Neural progenitor cell (in vitro differentiated cells): Measurements from ENCODE around the gene TNS3. TPM values are rescaled to one million over a fixed set of nuclear protein-coding genes. Genes with fewer than 3 reads are reported as not detected.

Source experiments
- DNase-seq: peaks from one replicate; pipeline ENCODE4 v3.0.0-alpha.2; 2016; ENCODE audit warnings: low spot score
- H2AFZ ChIP-seq: fragments of 200-600 bp; sonication (generic); replicated peaks from 2 replicates; pipeline ENCODE4 v1.6.1; 2016; ENCODE audit warnings: antibody characterized with exemption
- H3F3A ChIP-seq: fragments of 200-600 bp; sonication (generic); 2 replicates; pipeline ENCODE4 v1.6.1; 2016; ENCODE audit warnings: antibody characterized with exemption, low read depth
- H3K27ac ChIP-seq: fragments of 200-600 bp; sonication (generic); 2 replicates; pipeline ENCODE4 v1.5.1; 2016; ENCODE audit warnings: mild to moderate bottlenecking
- H3K27me3 ChIP-seq: fragments of 200-600 bp; sonication (generic); 2 replicates; pipeline ENCODE4 v1.6.1; 2016; ENCODE audit warnings: mild to moderate bottlenecking, moderate library complexity
- H3K36me3 ChIP-seq: fragments of 200-600 bp; sonication (generic); 2 replicates; pipeline ENCODE4 v1.5.1; 2016
- H3K4me1 ChIP-seq: fragments of 200-600 bp; sonication (generic); 2 replicates; pipeline ENCODE4 v1.6.1; 2016; ENCODE audit warnings: mixed run types
- H3K4me2 ChIP-seq: fragments of 200-600 bp; sonication (generic); 2 replicates; pipeline ENCODE4 v1.6.1; 2016
- H3K4me3 ChIP-seq: fragments of 200-600 bp; sonication (generic); 2 replicates; pipeline ENCODE4 v1.5.1; 2016
- H3K79me2 ChIP-seq: fragments of 200-600 bp; sonication (generic); 2 replicates; pipeline ENCODE4 v1.6.1; 2016; ENCODE audit warnings: low read depth
- H3K9ac ChIP-seq: fragments of 200-600 bp; sonication (generic); 2 replicates; pipeline ENCODE4 v1.6.1; 2016
- H3K9me3 ChIP-seq: fragments of 200-600 bp; sonication (generic); 2 replicates; pipeline ENCODE4 v1.5.1; 2016; ENCODE audit warnings: low read depth
- H4K20me1 ChIP-seq: fragments of 200-600 bp; sonication (generic); 2 replicates; pipeline ENCODE4 v1.6.1; 2016; ENCODE audit warnings: low read depth
- H3K27ac Mint-ChIP-seq: 3 replicates; pipeline ENCODE4 v1.8.0; 2021; ENCODE audit warnings: mixed read lengths
- H3K27me3 Mint-ChIP-seq: 2 replicates; pipeline ENCODE4 v1.8.0; 2022; ENCODE audit warnings: low read depth, mild to moderate bottlenecking, inconsistent platforms, moderate library complexity, mixed read lengths; ENCODE audit not compliant: insufficient read depth
- H3K36me3 Mint-ChIP-seq: 3 replicates; pipeline ENCODE4 v1.8.0; 2021; ENCODE audit warnings: mixed read lengths
- H3K4me1 Mint-ChIP-seq: 3 replicates; pipeline ENCODE4 v1.8.0; 2021; ENCODE audit warnings: mixed read lengths
- H3K4me3 Mint-ChIP-seq: 3 replicates; pipeline ENCODE4 v1.8.0; 2021; ENCODE audit warnings: mild to moderate bottlenecking, moderate library complexity, mixed read lengths
- H3K9me3 Mint-ChIP-seq: 3 replicates; pipeline ENCODE4 v1.8.0; 2020; ENCODE audit warnings: mixed read lengths
- CTCF ChIP-seq: fragments of 200-600 bp; sonication (generic); IDR thresholded peaks from 2 replicates; pipeline ENCODE4 v1.5.1; 2017; ENCODE audit warnings: antibody characterized with exemption, mild to moderate bottlenecking
- EZH2 ChIP-seq: fragments of 200-600 bp; sonication (generic); IDR thresholded peaks from 2 replicates; pipeline ENCODE4 v1.6.1; 2017; ENCODE audit warnings: antibody characterized with exemption, mild to moderate bottlenecking, moderate library complexity
- EZH2phosphoT487 ChIP-seq: fragments of 200-600 bp; sonication (generic); IDR thresholded peaks from 2 replicates; pipeline ENCODE4 v1.6.1; 2017; ENCODE audit warnings: antibody characterized with exemption
- total RNA-seq: library from RNA; depleted of rRNA; stranded (reverse); fragments of >200 nt; gene quantifications from 2 replicates; pipeline ENCODE4 v1.2.3, GENCODE V29; 2015; ENCODE audit warnings: low replicate concordance

The TNS3 gene
- total RNA-seq, 1 donor from 2014 or later: 15.0 TPM

GRCh38 chr7:47345857-47346298 is 236.0 kb downstream of the TNS3 start:
- Mint-ChIP-seq H3K27ac (no peak overlapping the region), H3K9me3 (no peaks in the 10 kb centered on the region), H3K36me3 (no peaks in the 10 kb centered on the region), H3K4me3 (no peak overlapping the region), H3K4me1 (peaks cover 14% of the 10 kb centered on the region), H3K27me3 (no peaks in the 10 kb centered on the region)
- Histone ChIP-seq H3K36me3 (no peaks in the 10 kb centered on the region), H3K4me1 (no peaks in the 10 kb centered on the region), H3K4me3 (no peak overlapping the region), H3K27ac (no peak overlapping the region), H3K27me3 (no peaks in the 10 kb centered on the region), H2AFZ (no peak overlapping the region), H3K79me2 (no peaks in the 10 kb centered on the region), H4K20me1 (no peaks in the 10 kb centered on the region), H3K9ac (no peak overlapping the region), H3K4me2 (no peak overlapping the region), H3K9me3 (no peaks in the 10 kb centered on the region), H3F3A (no peaks in the 10 kb centered on the region)
- no peak for DNase-seq
- TF ChIP-seq EZH2: no peak
- no peak for TF ChIP-seq CTCF
- TF ChIP-seq EZH2phosphoT487: no peak

- Histone ChIP-seq H3K79me2 (no peaks in the 10 kb centered on the region), H3K27me3 (no peaks in the 10 kb centered on the region), H3K9me3 (no peaks in the 10 kb centered on the region), H3F3A (no peaks in the 10 kb centered on the region), H3K4me3 (no peak overlapping the region), H3K27ac (no peak overlapping the region), H3K36me3 (no peaks in the 10 kb centered on the region), H3K4me1 (no peaks in the 10 kb centered on the region), H2AFZ (no peak overlapping the region), H3K9ac (no peak overlapping the region), H3K4me2 (no peak overlapping the region), H4K20me1 (no peaks in the 10 kb centered on the region)
- Mint-ChIP-seq H3K27me3 (no peaks in the 10 kb centered on the region), H3K27ac (no peak overlapping the region), H3K4me3 (no peak overlapping the region), H3K4me1 (peaks cover 7% of the 10 kb centered on the region), H3K9me3 (no peaks in the 10 kb centered on the region), H3K36me3 (no peaks in the 10 kb centered on the region)
- no peak for DNase-seq
- TF ChIP-seq EZH2: no peak
- TF ChIP-seq CTCF: no peak
- TF ChIP-seq EZH2phosphoT487: no peak
Measured at GRCh38 chr7:47344171-47344955, 237.5 kb downstream of the TNS3 start.

- peaks cover 7% of the 10 kb centered on the region for H3K4me1 Mint-ChIP-seq
- H3K27me3 Mint-ChIP-seq: no peaks in the 10 kb centered on the region
- H3K9me3 Mint-ChIP-seq: no peaks in the 10 kb centered on the region
- H3K4me3 Mint-ChIP-seq: no peak overlapping the region
- no peak overlapping the region for H3K27ac ChIP-seq
- no peak overlapping the region for H3K4me2 ChIP-seq
- TF ChIP-seq EZH2phosphoT487 (no peak), CTCF (no peak), EZH2 (no peak)
- no peaks in the 10 kb centered on the region for H4K20me1 ChIP-seq
- DNase-seq: no peak
- no peaks in the 10 kb centered on the region for H3K79me2 ChIP-seq
- no peaks in the 10 kb centered on the region for H3K9me3 ChIP-seq
- H2AFZ ChIP-seq: no peak overlapping the region
- H3K36me3 Mint-ChIP-seq: no peaks in the 10 kb centered on the region
- H3K4me1 ChIP-seq: no peaks in the 10 kb centered on the region
- H3K4me3 ChIP-seq: no peak overlapping the region
- no peaks in the 10 kb centered on the region for H3F3A ChIP-seq
- H3K27ac Mint-ChIP-seq: no peak overlapping the region
- H3K36me3 ChIP-seq: no peaks in the 10 kb centered on the region
- H3K27me3 ChIP-seq: no peaks in the 10 kb centered on the region
- no peak overlapping the region for H3K9ac ChIP-seq
Measured at GRCh38 chr7:47343061-47343455, 238.9 kb downstream of the TNS3 start.
